GM18951 (cell line): Measurements from ENCODE around the gene OR2T11.
"Not testable (repeated sequence)": the region's sequence is repeated elsewhere in the genome, so short reads cannot be mapped to it uniquely, and the experiment has no call there.

ENCODE experiments used
- POLR2A ChIP-seq: IDR thresholded peaks from 4 replicates; pipeline ENCODE4 v1.6.1; 2011; ENCODE audit warnings: mild to moderate bottlenecking; ENCODE audit not compliant: insufficient read length, insufficient read depth; ENCODE audit errors: extremely low read depth
- in situ Hi-C: fragments of 300-500 bp; cut with MboI; formaldehyde crosslinking; loops from one replicate; pipeline ENCODE4 v1.12.0; 2022; ENCODE audit warnings: low sequenced_read_pairs, mixed read lengths, inconsistent platforms; ENCODE audit not compliant: unreplicated experiment

OR2T11 gene

GRCh38 chr1:248596615-248597014, 38.3 kb downstream of the OR2T11 start:
- in situ Hi-C loops, result no loop called here
- TF ChIP-seq POLR2A, result no peak

- in situ Hi-C loops, result no loop called here
- TF ChIP-seq POLR2A, result no peak
Observed at GRCh38 chr1:248593226-248593625, 41.7 kb downstream of the OR2T11 start.

GRCh38 chr1:248592655-248593054, 42.2 kb downstream of the OR2T11 start:
- no peak for TF ChIP-seq POLR2A

GRCh38 chr1:248590055-248590454, 44.8 kb downstream of the OR2T11 start:
- in situ Hi-C loops, result no loop called here
- no peak for TF ChIP-seq POLR2A

More at GRCh38 chr1:248592655-248593054, 42.2 kb downstream of the OR2T11 start:
- in situ Hi-C loops, result no loop called here

GRCh38 chr1:248589334-248589733, 45.6 kb downstream of the OR2T11 start:
- TF ChIP-seq POLR2A, result no peak
- in situ Hi-C loops, result no loop called here

GRCh38 chr1:248585266-248585665, 49.6 kb downstream of the OR2T11 start:
- TF ChIP-seq POLR2A, result no peak
- in situ Hi-C loops, result no loop called here

GRCh38 chr1:248576260-248576980, 58.5 kb downstream of the OR2T11 start:
- no peak for TF ChIP-seq POLR2A
- in situ Hi-C loops, result no loop called here

- in situ Hi-C loops, result not testable (repeated sequence)
Observed at GRCh38 chr1:248574657-248575056, 60.2 kb downstream of the OR2T11 start, which contains the start of gene OR2T34. TSS of gene OR2T34 (minus strand) at chr1:248574757. CDS start at chr1:248574757, 0 bp downstream.

- in situ Hi-C loops, result not testable (repeated sequence)
Observed at GRCh38 chr1:248573856-248574255, 61.0 kb downstream of the OR2T11 start.
